Lung (tissue), 12 donors: ENCODE data around the gene ZNF747. TPM values are rescaled to one million over a fixed set of nuclear protein-coding genes. Genes with fewer than 3 reads are reported as not detected.

ENCODE experiments used
- ATAC-seq: fragments of 200-7000 bp; cut with Tn5 transposase; one replicate; pipeline ENCODE4 v1.9.1; 2020; ENCODE audit warnings: moderate number of reproducible peaks; ENCODE audit not compliant: insufficient read depth, low FRiP score
- DNase-seq, 3 donors: peaks; one replicate each; pipeline ENCODE4 v3.0.0-alpha.2; 2013 to 2017
- H3K27ac ChIP-seq, 2 donors: one replicate each; pipeline ENCODE4 v1.5.1; 2013; ENCODE audit warnings: mild to moderate bottlenecking in 2 of 2, moderate library complexity in 2 of 2, control low read depth in 1 of 2, inconsistent platforms in 1 of 2, low read depth in 1 of 2, low read length in 1 of 2
- H3K27me3 ChIP-seq, 3 donors: one replicate each; pipeline ENCODE4 v1.5.1; 2013; ENCODE audit warnings: low read length in 2 of 3; ENCODE audit not compliant: control insufficient read depth in 3 of 3, insufficient read depth in 3 of 3
- H3K36me3 ChIP-seq, 4 donors: one replicate each; pipeline ENCODE4 v1.5.1; 2013; ENCODE audit warnings: low read length in 4 of 4, mild to moderate bottlenecking in 1 of 4, moderate library complexity in 1 of 4; ENCODE audit not compliant: control insufficient read depth in 4 of 4, insufficient read depth in 4 of 4
- H3K4me1 ChIP-seq, 5 donors: one replicate each; pipeline ENCODE4 v1.5.1; 2013; ENCODE audit warnings: low read length in 5 of 5, mild to moderate bottlenecking in 2 of 5, moderate library complexity in 1 of 5; ENCODE audit not compliant: control insufficient read depth in 5 of 5, insufficient read depth in 5 of 5
- H3K4me3 ChIP-seq: one replicate; pipeline ENCODE4 v1.5.1; 2013; ENCODE audit warnings: mild to moderate bottlenecking, control low read depth, moderate library complexity
- H3K9ac ChIP-seq, 2 donors: one replicate each; pipeline ENCODE4 v1.5.1; 2013; ENCODE audit warnings: low read length in 2 of 2, control low read depth in 1 of 2; ENCODE audit not compliant: insufficient read depth in 1 of 2
- H3K9me3 ChIP-seq, 4 donors: one replicate each; pipeline ENCODE4 v1.5.1; 2013; ENCODE audit warnings: low read length in 3 of 4, mild to moderate bottlenecking in 1 of 4, moderate library complexity in 1 of 4; ENCODE audit not compliant: control insufficient read depth in 4 of 4, insufficient read depth in 3 of 4
- CTCF ChIP-seq: IDR thresholded peaks from 2 replicates; pipeline ENCODE4 v1.5.1; 2012; ENCODE audit warnings: mild to moderate bottlenecking; ENCODE audit errors: control extremely low read depth, extremely low read depth
- WGBS, 2 donors: extraction: QIAGEN DNeasy Blood & Tissue Kit; methylation state at CpG; one replicate each; pipeline ENCODE4 v1.1.7; 2013; 5-methylcytosine and 5-hydroxymethylcytosine counted together
- polyA plus RNA-seq, 2 donors: library from polyadenylated mRNA; stranded (reverse); fragments of 200-250 nt; gene quantifications; one replicate each; pipeline ENCODE4 v1.2.1, GENCODE V29; 2013
- total RNA-seq, 2 donors: library from RNA; depleted of rRNA in 1 of 2; stranded (reverse); fragments of >200 nt in 1 of 2; gene quantifications; one replicate each; pipeline ENCODE4 v1.2.1, GENCODE V29; 2014 to 2021
- donor health status: control.
- donor health status: control.
- donor health status: Bipolar disorder and iron deficiency.
- donor health status: healthy.
- donor health status: DM: yes; HTN: yes; CAD: no.

Gene ZNF747
- total and polyA plus RNA-seq, 4 donors, result 7.1 to 11.7 (median 9.2) TPM

- peaks cover 0 to 21% (median 0%) of the 10 kb centered on the region in 4 donors for H3K36me3 ChIP-seq
- 88 to 91% methylated on average over 2 of the region's 2 CpGs for WGBS, 2 donors
- ATAC-seq (no peak), DNase-seq (no peak)
- TF ChIP-seq CTCF, result no peak
- no peak overlapping the region for H3K27ac ChIP-seq
- H3K4me3 ChIP-seq, result no peak overlapping the region
- H3K9ac ChIP-seq, result no peak overlapping the region
- H3K4me1 ChIP-seq, result no peaks in the 10 kb centered on the region
- no peaks in the 10 kb centered on the region for H3K9me3 ChIP-seq
- H3K27me3 ChIP-seq, result no peaks in the 10 kb centered on the region
Measured at GRCh38 chr16:30515275-30515674, 19.4 kb downstream of the ZNF747 start.

DNA sequence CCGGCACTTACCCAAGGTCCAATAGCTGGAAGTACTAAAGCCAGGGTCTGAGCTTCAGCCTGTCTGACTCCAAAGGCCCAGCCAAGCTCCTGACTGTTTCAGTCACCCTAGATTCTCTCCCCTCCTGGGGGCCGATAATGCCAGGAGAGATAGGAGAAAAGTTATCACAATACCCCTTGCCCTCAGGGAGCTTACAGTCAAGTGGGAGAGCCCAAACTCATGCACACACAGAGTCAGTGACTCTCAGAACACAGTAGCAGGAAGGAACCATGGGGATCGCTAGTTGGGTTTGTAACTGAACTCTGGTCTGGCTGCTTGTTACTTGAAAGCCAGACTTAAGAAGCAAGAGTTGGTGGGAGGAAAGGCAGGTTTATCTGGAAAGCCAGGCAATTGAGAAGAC is 23.1 kb downstream of the ZNF747 start:
- Histone ChIP-seq H3K9me3 (no peaks in the 10 kb centered on the region), H3K27ac (no peak overlapping the region), H3K36me3 (peaks cover 0 to 14% (median 0%) of the 10 kb centered on the region in 4 donors), H3K9ac (no peak overlapping the region), H3K4me1 (no peaks in the 10 kb centered on the region), H3K27me3 (no peaks in the 10 kb centered on the region), H3K4me3 (no peak overlapping the region)
- TF ChIP-seq CTCF, result no peak
- DNase-seq (no peak), ATAC-seq (no peak)
- 94 to 98% methylated on average over 3 of the region's 3 CpGs for WGBS, 2 donors

- ATAC-seq, result no peak
- Histone ChIP-seq H3K9me3 (no peaks in the 10 kb centered on the region), H3K4me1 (no peaks in the 10 kb centered on the region), H3K9ac (no peak overlapping the region), H3K4me3 (no peak overlapping the region), H3K36me3 (peaks cover 0 to 14% (median 0%) of the 10 kb centered on the region in 4 donors), H3K27ac (no peak overlapping the region), H3K27me3 (no peaks in the 10 kb centered on the region)
- 74 to 84% methylated on average over 4 of the region's 4 CpGs for WGBS, 2 donors
- no peak for DNase-seq
- TF ChIP-seq CTCF, result no peak
Measured at GRCh38 chr16:30510376-30510938, 24.2 kb downstream of the ZNF747 start.
